ENCODE measurements around the gene MYO9B. TPM values are rescaled to one million over a fixed set of nuclear protein-coding genes. Genes with fewer than 3 reads are reported as not detected.
A peak's percentile ranks its signal among the peaks of the same experiment; 100 is the strongest.

MYO9B gene
- total RNA-seq, 1 donor from 2014 or later, result 69.4 TPM

- no peak for DNase-seq (ENCODE audit: low read depth)
- H3K4me3 ChIP-seq (ENCODE audit: low read depth, low read length), result no peak overlapping the region
- TF ChIP-seq, protein P1, sequence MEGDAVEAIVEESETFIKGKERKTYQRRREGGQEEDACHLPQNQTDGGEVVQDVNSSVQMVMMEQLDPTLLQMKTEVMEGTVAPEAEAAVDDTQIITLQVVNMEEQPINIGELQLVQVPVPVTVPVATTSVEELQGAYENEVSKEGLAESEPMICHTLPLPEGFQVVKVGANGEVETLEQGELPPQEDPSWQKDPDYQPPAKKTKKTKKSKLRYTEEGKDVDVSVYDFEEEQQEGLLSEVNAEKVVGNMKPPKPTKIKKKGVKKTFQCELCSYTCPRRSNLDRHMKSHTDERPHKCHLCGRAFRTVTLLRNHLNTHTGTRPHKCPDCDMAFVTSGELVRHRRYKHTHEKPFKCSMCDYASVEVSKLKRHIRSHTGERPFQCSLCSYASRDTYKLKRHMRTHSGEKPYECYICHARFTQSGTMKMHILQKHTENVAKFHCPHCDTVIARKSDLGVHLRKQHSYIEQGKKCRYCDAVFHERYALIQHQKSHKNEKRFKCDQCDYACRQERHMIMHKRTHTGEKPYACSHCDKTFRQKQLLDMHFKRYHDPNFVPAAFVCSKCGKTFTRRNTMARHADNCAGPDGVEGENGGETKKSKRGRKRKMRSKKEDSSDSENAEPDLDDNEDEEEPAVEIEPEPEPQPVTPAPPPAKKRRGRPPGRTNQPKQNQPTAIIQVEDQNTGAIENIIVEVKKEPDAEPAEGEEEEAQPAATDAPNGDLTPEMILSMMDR (IDR thresholded peaks at IDR 0.05; ENCODE audit: insufficient read depth, low read length, poor library complexity, severe bottlenecking), result no peak
- H3K27me3 ChIP-seq (ENCODE audit: control insufficient read depth, insufficient read depth, low read length), result no peaks in the 10 kb centered on the region
- H3K36me3 ChIP-seq (ENCODE audit: control insufficient read depth, insufficient read depth, low read length), result peaks cover 5% of the 10 kb centered on the region
These were observed 154.3 kb downstream of the MYO9B start for GRCh38 chr19:17229890-17230289.

GRCh38 chr19:17232258-17232657 is 156.7 kb downstream of the MYO9B start:
- DNase-seq (ENCODE audit: low read depth), result no peak
- no peak overlapping the region for H3K4me3 ChIP-seq (ENCODE audit: low read depth, low read length)
- TF ChIP-seq, protein P1 (IDR thresholded peaks at IDR 0.05; ENCODE audit: insufficient read depth, low read length, poor library complexity, severe bottlenecking), result no peak
- H3K36me3 ChIP-seq (ENCODE audit: control insufficient read depth, insufficient read depth, low read length), result peaks cover 6% of the 10 kb centered on the region
- no peaks in the 10 kb centered on the region for H3K27me3 ChIP-seq (ENCODE audit: control insufficient read depth, insufficient read depth, low read length)

DNA sequence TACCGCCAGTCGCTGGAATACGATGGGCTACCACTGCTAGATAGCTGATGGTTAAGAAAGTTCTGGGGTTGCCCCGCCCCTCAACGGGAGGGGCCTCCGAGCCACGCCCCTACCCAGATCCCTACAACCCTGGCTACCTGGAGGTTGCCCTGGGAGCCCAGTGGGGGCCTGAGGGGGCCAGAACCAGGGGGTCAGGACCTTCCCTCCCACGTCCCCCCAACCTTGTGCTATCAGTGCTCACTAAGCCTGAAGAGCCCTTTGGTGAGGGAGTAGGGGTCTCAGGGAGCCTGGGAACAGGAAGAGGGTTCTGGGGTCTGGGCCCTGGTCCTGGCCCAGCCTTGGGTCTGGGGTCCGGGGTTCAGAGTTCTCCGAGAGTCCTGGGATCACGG is 159.3 kb downstream of the MYO9B start:
- Histone ChIP-seq H3K27me3 (ENCODE audit: control insufficient read depth, insufficient read depth, low read length) (no peaks in the 10 kb centered on the region), H3K36me3 (ENCODE audit: control insufficient read depth, insufficient read depth, low read length) (peaks cover 6% of the 10 kb centered on the region), H3K4me3 (ENCODE audit: low read depth, low read length) (peak overlapping the region; percentile 36)
- TF ChIP-seq, protein P1 (IDR thresholded peaks at IDR 0.05; ENCODE audit: insufficient read depth, low read length, poor library complexity, severe bottlenecking), result no peak
- DNase-seq (ENCODE audit: low read depth), result no peak

DNA sequence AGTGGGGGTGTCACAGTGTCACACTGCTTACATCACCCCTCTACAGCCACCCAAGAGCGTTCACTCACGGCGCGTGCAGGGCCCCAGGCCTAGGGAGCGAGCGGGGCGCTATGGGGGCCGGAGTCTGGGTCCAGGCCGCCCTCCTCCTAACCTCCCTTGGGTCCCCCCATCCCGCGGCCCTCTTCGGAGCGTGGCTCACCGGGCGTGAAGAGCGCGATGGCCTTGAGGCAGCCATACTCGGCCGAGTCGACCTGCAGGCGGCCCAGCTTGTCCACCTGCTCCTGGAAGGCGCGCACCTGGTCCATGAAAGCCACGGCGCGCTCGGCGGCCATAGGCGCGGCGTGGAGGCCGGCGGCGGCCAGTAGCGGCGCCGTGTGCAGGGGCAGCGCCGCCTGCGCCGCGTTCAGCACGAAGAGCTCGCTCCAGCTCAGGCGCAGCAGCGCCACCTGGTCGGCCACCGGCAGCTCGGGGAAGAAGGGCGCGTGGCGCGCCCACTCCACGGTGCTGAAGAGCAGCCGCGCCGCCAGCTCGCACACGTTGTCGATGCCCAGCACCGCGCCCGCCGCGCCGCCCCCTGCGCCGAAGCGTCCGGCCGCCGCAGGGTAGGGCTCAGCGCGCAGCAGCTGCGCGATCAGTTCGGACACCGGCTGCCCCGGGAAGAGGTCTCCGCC is 159.9 kb downstream of the MYO9B start:
- TF ChIP-seq, protein P1 (IDR thresholded peaks at IDR 0.05; ENCODE audit: insufficient read depth, low read length, poor library complexity, severe bottlenecking), result no peak
- H3K27me3 ChIP-seq (ENCODE audit: control insufficient read depth, insufficient read depth, low read length), result no peaks in the 10 kb centered on the region
- DNase-seq (ENCODE audit: low read depth), result no peak
- peaks cover 6% of the 10 kb centered on the region for H3K36me3 ChIP-seq (ENCODE audit: control insufficient read depth, insufficient read depth, low read length)
- H3K4me3 ChIP-seq (ENCODE audit: low read depth, low read length), result peak overlapping the region; percentile 36

- TF ChIP-seq, protein P1 (IDR thresholded peaks at IDR 0.05; ENCODE audit: insufficient read depth, low read length, poor library complexity, severe bottlenecking), result no peak
- DNase-seq (ENCODE audit: low read depth), result no peak
- Histone ChIP-seq H3K4me3 (ENCODE audit: low read depth, low read length) (peak overlapping the region; percentile 36), H3K27me3 (ENCODE audit: control insufficient read depth, insufficient read depth, low read length) (no peaks in the 10 kb centered on the region), H3K36me3 (ENCODE audit: control insufficient read depth, insufficient read depth, low read length) (peaks cover 6% of the 10 kb centered on the region)
These were observed 160.6 kb downstream of the MYO9B start for GRCh38 chr19:17235971-17236777.
